Panc1 (cell line): ENCODE results near the gene FZD7. TPM values are rescaled to one million over a fixed set of nuclear protein-coding genes. Genes with fewer than 3 reads are reported as not detected.

Experiments used
- ATAC-seq: fragments of 200-7000 bp; cut with Tn5 transposase; 2 replicates; pipeline ENCODE4 v1.9.1; 2020; ENCODE audit warnings: mild to moderate bottlenecking, moderate library complexity
- BruUV-seq: library from RNA; stranded (reverse); fragments of 400-500 nt; replicated peaks from 2 replicates; lab custom pipeline; 2021; lab: Mats Ljungman, UMichigan
- CTCF ChIA-PET: fragments of 300-600 bp; sonication (Branson Sonifier 250); formaldehyde crosslinking; loops from one replicate; lab custom pipeline; 2022; ENCODE audit warnings: antibody characterized with exemption; lab: Charles Lee
- POLR2A ChIA-PET: fragments of 300-600 bp; sonication (Branson Sonifier 250); formaldehyde crosslinking; loops from one replicate; lab custom pipeline; 2022; ENCODE audit warnings: antibody characterized with exemption; lab: Charles Lee
- DNase-seq: peaks from one replicate; pipeline ENCODE4 v3.0.0-alpha.2; 2010; ENCODE audit warnings: low read depth, low spot score
- H3K27ac ChIP-seq: 2 replicates; pipeline ENCODE4 v1.5.1; 2011; ENCODE audit warnings: mild to moderate bottlenecking, low read length, inconsistent platforms
- H3K27me3 ChIP-seq: fragments of 200-500 bp; sonication (Bioruptor generic); 2 replicates; pipeline ENCODE4 v1.6.0; 2014; ENCODE audit warnings: low read length, inconsistent platforms; ENCODE audit not compliant: control insufficient read depth, insufficient read depth
- H3K36me3 ChIP-seq: fragments of 200-500 bp; sonication (Bioruptor generic); 2 replicates; pipeline ENCODE4 v1.5.1; 2014; ENCODE audit warnings: inconsistent platforms, mild to moderate bottlenecking, low read length, moderate library complexity; ENCODE audit not compliant: control insufficient read depth, insufficient read depth
- H3K4me1 ChIP-seq: 2 replicates; pipeline ENCODE4 v1.5.1; 2011; ENCODE audit warnings: inconsistent platforms, mild to moderate bottlenecking, low read length, moderate library complexity; ENCODE audit not compliant: control insufficient read depth, insufficient read depth
- H3K4me3 ChIP-seq, 2 experiments: 2 replicates each; pipeline ENCODE4 v1.5.1; 2011 to 2012; ENCODE audit warnings: low read depth in 2 of 2, low read length in 2 of 2, mild to moderate bottlenecking in 2 of 2, inconsistent platforms in 1 of 2, moderate library complexity in 1 of 2
- H3K9me3 ChIP-seq: fragments of 200-500 bp; sonication (Bioruptor generic); 2 replicates; pipeline ENCODE4 v1.5.1; 2014; ENCODE audit warnings: low read depth, mild to moderate bottlenecking, inconsistent platforms, low read length, moderate library complexity; ENCODE audit not compliant: control insufficient read depth, insufficient read depth
- CTCF ChIP-seq: fragments of 450-650 bp; IDR thresholded peaks from 2 replicates; pipeline ENCODE4 v1.5.1; 2017; ENCODE audit warnings: mild to moderate bottlenecking
- POLR2AphosphoS5 ChIP-seq: IDR thresholded peaks from 2 replicates; pipeline ENCODE4 v1.6.1; 2012; ENCODE audit warnings: mild to moderate bottlenecking, low read depth, low read length, moderate library complexity
- SIN3A ChIP-seq: IDR thresholded peaks from 2 replicates; pipeline ENCODE4 v1.6.1; 2012; ENCODE audit warnings: low read depth, mild to moderate bottlenecking, low read length, moderate library complexity, borderline replicate concordance; ENCODE audit not compliant: insufficient read depth
- TCF7L2 ChIP-seq: IDR thresholded peaks from 2 replicates; pipeline ENCODE4 v1.6.1; 2011; ENCODE audit warnings: mild to moderate bottlenecking, low read depth, low read length, inconsistent platforms
- in situ Hi-C: cut with HindIII; loops from 2 replicates; pipeline ENCODE4 v1.10.0; 2016; ENCODE audit warnings: low sequenced_read_pairs, low pct_unique_long_range_greater_than_20kb
- intact Hi-C: fragments of 100-400 bp; cut with micrococcal nuclease; formaldehyde crosslinking; loops from one replicate; pipeline ENCODE4 v1.10.0; 2022; ENCODE audit not compliant: unreplicated experiment
- total RNA-seq: library from RNA; stranded (reverse); gene quantifications from one replicate; pipeline ENCODE4 v1.2.1, GENCODE V29; 2021; ENCODE audit not compliant: unreplicated experiment
- TF ChIP-seq, protein P1 (sequence below), 2 experiments: IDR thresholded peaks; 2 replicates each; pipeline ENCODE4 v1.6.1; 2011 to 2012; ENCODE audit warnings: low read depth in 2 of 2, control low read depth in 1 of 2, low read length in 1 of 2, mild to moderate bottlenecking in 1 of 2, moderate library complexity in 1 of 2; ENCODE audit not compliant: insufficient read depth in 1 of 2

The FZD7 gene
- total RNA-seq, 1 experiment from 2014 or later = 38.1 TPM

DNA sequence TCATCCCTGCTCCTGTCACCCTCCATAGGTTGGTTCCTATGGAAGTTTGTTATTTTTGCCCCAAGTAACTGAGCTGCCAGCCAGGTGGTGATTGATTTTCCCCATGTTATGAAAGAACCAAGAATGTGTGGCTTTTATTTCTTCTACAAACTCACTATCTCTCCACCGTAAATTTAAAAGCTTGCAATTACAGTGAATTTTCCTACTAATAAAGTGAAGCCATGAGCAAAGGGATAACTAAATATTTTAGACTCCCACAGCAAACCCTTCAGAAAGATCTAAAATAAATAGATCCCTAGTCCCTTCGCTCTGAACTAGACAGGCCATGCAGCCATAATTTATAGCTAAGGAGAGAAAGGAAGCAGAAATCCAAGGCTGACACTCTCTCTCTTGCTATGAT, 33.2 kb downstream of the FZD7 start:
- in situ Hi-C loops (no loop called here), intact Hi-C loops (no loop called here)
- H3K4me3 ChIP-seq = no peak overlapping the region
- BruUV-seq = no TSS peak
- H3K9me3 ChIP-seq = no peaks in the 10 kb centered on the region
- H3K36me3 ChIP-seq = no peaks in the 10 kb centered on the region
- no peak overlapping the region for H3K27ac ChIP-seq
- ChIA-PET POLR2A (no interaction called here), CTCF (no interaction called here)
- no peaks in the 10 kb centered on the region for H3K4me1 ChIP-seq
- DNase-seq (no peak), ATAC-seq (no peak)
- TF ChIP-seq TCF7L2 (no peak), CTCF (no peak), SIN3A (no peak), POLR2AphosphoS5 (no peak)
- TF ChIP-seq, protein P1, sequence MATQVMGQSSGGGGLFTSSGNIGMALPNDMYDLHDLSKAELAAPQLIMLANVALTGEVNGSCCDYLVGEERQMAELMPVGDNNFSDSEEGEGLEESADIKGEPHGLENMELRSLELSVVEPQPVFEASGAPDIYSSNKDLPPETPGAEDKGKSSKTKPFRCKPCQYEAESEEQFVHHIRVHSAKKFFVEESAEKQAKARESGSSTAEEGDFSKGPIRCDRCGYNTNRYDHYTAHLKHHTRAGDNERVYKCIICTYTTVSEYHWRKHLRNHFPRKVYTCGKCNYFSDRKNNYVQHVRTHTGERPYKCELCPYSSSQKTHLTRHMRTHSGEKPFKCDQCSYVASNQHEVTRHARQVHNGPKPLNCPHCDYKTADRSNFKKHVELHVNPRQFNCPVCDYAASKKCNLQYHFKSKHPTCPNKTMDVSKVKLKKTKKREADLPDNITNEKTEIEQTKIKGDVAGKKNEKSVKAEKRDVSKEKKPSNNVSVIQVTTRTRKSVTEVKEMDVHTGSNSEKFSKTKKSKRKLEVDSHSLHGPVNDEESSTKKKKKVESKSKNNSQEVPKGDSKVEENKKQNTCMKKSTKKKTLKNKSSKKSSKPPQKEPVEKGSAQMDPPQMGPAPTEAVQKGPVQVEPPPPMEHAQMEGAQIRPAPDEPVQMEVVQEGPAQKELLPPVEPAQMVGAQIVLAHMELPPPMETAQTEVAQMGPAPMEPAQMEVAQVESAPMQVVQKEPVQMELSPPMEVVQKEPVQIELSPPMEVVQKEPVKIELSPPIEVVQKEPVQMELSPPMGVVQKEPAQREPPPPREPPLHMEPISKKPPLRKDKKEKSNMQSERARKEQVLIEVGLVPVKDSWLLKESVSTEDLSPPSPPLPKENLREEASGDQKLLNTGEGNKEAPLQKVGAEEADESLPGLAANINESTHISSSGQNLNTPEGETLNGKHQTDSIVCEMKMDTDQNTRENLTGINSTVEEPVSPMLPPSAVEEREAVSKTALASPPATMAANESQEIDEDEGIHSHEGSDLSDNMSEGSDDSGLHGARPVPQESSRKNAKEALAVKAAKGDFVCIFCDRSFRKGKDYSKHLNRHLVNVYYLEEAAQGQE (IDR thresholded peaks at IDR 0.05; ENCODE audit: insufficient read depth in 1 of 2, low read depth in 2 of 2, low read length in 1 of 2) = no peak
- no peaks in the 10 kb centered on the region for H3K27me3 ChIP-seq

- CTCF ChIA-PET = no interaction called here
- POLR2A ChIA-PET = no interaction called here
- intact Hi-C loops (no loop called here), in situ Hi-C loops (no loop called here)
- H3K9me3 ChIP-seq = no peaks in the 10 kb centered on the region
- no peaks in the 10 kb centered on the region for H3K27me3 ChIP-seq
- no peaks in the 10 kb centered on the region for H3K4me1 ChIP-seq
- H3K4me3 ChIP-seq = no peak overlapping the region
- TF ChIP-seq CTCF = no peak
- TF ChIP-seq, protein P1 (IDR thresholded peaks at IDR 0.05; ENCODE audit: insufficient read depth in 1 of 2, low read depth in 2 of 2, low read length in 1 of 2) = no peak
- no peak for TF ChIP-seq SIN3A
- ATAC-seq (no peak), DNase-seq (no peak)
- H3K27ac ChIP-seq = no peak overlapping the region
- BruUV-seq = no TSS peak
- no peaks in the 10 kb centered on the region for H3K36me3 ChIP-seq
Measured at GRCh38 chr2:202067589-202067988, 33.9 kb downstream of the FZD7 start.
